K562 (cell line): Measurements from ENCODE around the gene FARP2. TPM values are rescaled to one million over a fixed set of nuclear protein-coding genes. Genes with fewer than 3 reads are reported as not detected.

ENCODE experiments used
- ATAC-seq: fragments of 200-7000 bp; cut with Tn5 transposase; 3 replicates; pipeline ENCODE4 v1.9.1; 2020; ENCODE audit warnings: moderate library complexity
- BruUV-seq: library from RNA; stranded (reverse); fragments of 400-500 nt; replicated peaks from 2 replicates; lab custom pipeline; 2021; lab: Mats Ljungman, UMichigan
- CTCF ChIA-PET: fragments of 300-600 bp; formaldehyde crosslinking; extraction: SDS; loops from one replicate; lab custom pipeline; 2021; ENCODE audit warnings: low intra/inter-chr PET ratio; lab: Yijun Ruan, JAX
- POLR2A ChIA-PET: fragments of 300-600, 350-650 bp; sonication (Branson Sonifier 250); formaldehyde crosslinking; extraction: SDS; loops from one replicate; lab custom pipeline; 2021; ENCODE audit warnings: antibody characterized with exemption, inconsistent platforms; lab: Yijun Ruan, JAX
- DNase-seq, 4 experiments: peaks; one replicate each; pipeline versions ENCODE4 v3.0.0 to v3.0.0-alpha.2; 2011 to 2018; ENCODE audit warnings: low spot score in 3 of 4, mixed read lengths in 3 of 4; ENCODE audit errors: extremely low read depth in 1 of 4
- FAIRE-seq: peaks from 2 replicates; lab custom pipeline; 2011; peaks lifted over from hg19 to GRCh38; lab: Jason Lieb, UNC
- H2AFZ ChIP-seq: 2 replicates; pipeline ENCODE4 v1.6.0; 2011; ENCODE audit warnings: low read depth, low read length, control low read depth, inconsistent platforms
- H3K27ac ChIP-seq: fragments of 200-600 bp; 3 replicates; pipeline ENCODE4 v1.8.0; 2011; ENCODE audit warnings: low read depth, mild to moderate bottlenecking, control low read depth, inconsistent platforms, low read length, moderate library complexity, mixed read lengths; ENCODE audit errors: extremely low read depth
- H3K27me3 ChIP-seq, 2 experiments: fragments of 300-600 bp in 1 of 2; 2 replicates in 1 of 2; 3 replicates in 1 of 2; pipeline versions ENCODE4 v1.6.0 to v1.8.0; 2011; ENCODE audit warnings: inconsistent platforms in 2 of 2, low read length in 2 of 2, mild to moderate bottlenecking in 1 of 2, mixed read lengths in 1 of 2, moderate library complexity in 1 of 2; ENCODE audit not compliant: control insufficient read depth in 2 of 2, insufficient read depth in 2 of 2
- H3K36me3 ChIP-seq: fragments of 300-600 bp; 3 replicates; pipeline ENCODE4 v1.8.0; 2011; ENCODE audit warnings: mild to moderate bottlenecking, low read length, inconsistent platforms; ENCODE audit not compliant: control insufficient read depth, insufficient read depth
- H3K4me1 ChIP-seq, 2 experiments: fragments of 200-600 bp in 1 of 2; replicated peaks in 1 of 2; 2 replicates in 1 of 2; 3 replicates in 1 of 2; pipeline versions ENCODE4 v1.5.1 to v1.8.0; 2011; ENCODE audit warnings: inconsistent platforms in 2 of 2, low read length in 2 of 2, mild to moderate bottlenecking in 1 of 2, mixed read lengths in 1 of 2, moderate library complexity in 1 of 2; ENCODE audit not compliant: control insufficient read depth in 2 of 2, insufficient read depth in 2 of 2
- H3K4me2 ChIP-seq: 2 replicates; pipeline ENCODE4 v1.6.1; 2011; ENCODE audit warnings: low read length, control low read depth, inconsistent platforms, mixed read lengths; ENCODE audit not compliant: insufficient read depth
- H3K4me3 ChIP-seq: fragments of 200-600 bp; sonication (generic), shearing (Covaris generic); 2 replicates; pipeline ENCODE4 v1.5.1; 2016; ENCODE audit warnings: control low read depth, inconsistent platforms
- H3K79me2 ChIP-seq: fragments of 200-600 bp; 3 replicates; pipeline ENCODE4 v1.8.0; 2011; ENCODE audit warnings: low read length, inconsistent platforms; ENCODE audit not compliant: control insufficient read depth, insufficient read depth
- H3K9ac ChIP-seq, 2 experiments: 2 replicates each; pipeline versions ENCODE4 v1.6.0 to v1.6.1; 2011; ENCODE audit warnings: low read depth in 2 of 2, low read length in 2 of 2, control low read depth in 1 of 2, inconsistent platforms in 1 of 2, mild to moderate bottlenecking in 1 of 2, mixed read lengths in 1 of 2; ENCODE audit not compliant: insufficient read depth in 1 of 2
- H3K9me1 ChIP-seq: one replicate; pipeline ENCODE4 v1.6.0; 2011; ENCODE audit warnings: inconsistent platforms, mild to moderate bottlenecking, low read length, moderate library complexity; ENCODE audit not compliant: control insufficient read depth, insufficient read depth
- H3K9me3 ChIP-seq: replicated peaks from 2 replicates; pipeline ENCODE4 v1.5.1; 2011; ENCODE audit warnings: low read depth, low read length, inconsistent platforms; ENCODE audit not compliant: control insufficient read depth, insufficient read depth
- H4K20me1 ChIP-seq: replicated peaks from 2 replicates; pipeline ENCODE4 v1.6.1; 2011; ENCODE audit warnings: low read length, inconsistent platforms, mixed read lengths; ENCODE audit not compliant: control insufficient read depth, insufficient read depth
- BMI1 ChIP-seq: fragments of 150-350 bp; IDR thresholded peaks from 2 replicates; pipeline ENCODE4 v1.6.1; 2014; ENCODE audit warnings: low read length
- DDX20 ChIP-seq: fragments of 450-650 bp; IDR thresholded peaks from 2 replicates; pipeline ENCODE4 v1.6.1; 2016; ENCODE audit warnings: missing genetic modification characterization, low read depth, mild to moderate bottlenecking, missing compliant biosample characterization, moderate library complexity
- ELF4 ChIP-seq: fragments of 450-650 bp; formaldehyde crosslinking; IDR thresholded peaks from 2 replicates; pipeline ENCODE4 v1.4.0; 2022; ENCODE audit warnings: missing genetic modification characterization
- NR0B1 ChIP-seq: fragments of 450-650 bp; IDR thresholded peaks from one replicate; pipeline ENCODE4 v1.6.1; 2018; ENCODE audit warnings: mild to moderate bottlenecking, moderate library complexity; ENCODE audit not compliant: partially characterized antibody
- SMARCA5 ChIP-seq: fragments of 450-650 bp; IDR thresholded peaks from 2 replicates; pipeline ENCODE4 v1.6.1; 2016
- SREBF2 ChIP-seq: sonication (generic); formaldehyde crosslinking; IDR thresholded peaks from 2 replicates; pipeline ENCODE4 v1.4.0; 2020; ENCODE audit warnings: mild to moderate bottlenecking, missing genetic modification reagents
- ZBTB40 ChIP-seq, 2 experiments: fragments of 450-650 bp in 1 of 2; sonication (generic) in 1 of 2; formaldehyde crosslinking in 1 of 2; IDR thresholded peaks; 2 replicates each; pipeline versions ENCODE4 v1.7.1 to v1.9.0; 2016 to 2022; ENCODE audit warnings: inconsistent platforms in 1 of 2, mild to moderate bottlenecking in 1 of 2, missing genetic modification reagents in 1 of 2
- ZFP91 ChIP-seq: sonication (generic); formaldehyde crosslinking; IDR thresholded peaks from 2 replicates; pipeline ENCODE4 v1.8.0; 2022; ENCODE audit warnings: mild to moderate bottlenecking, missing genetic modification reagents
- ZNF146 ChIP-seq: IDR thresholded peaks from one replicate; pipeline ENCODE4 v1.6.1; 2018; ENCODE audit warnings: missing compliant biosample characterization; ENCODE audit not compliant: unreplicated experiment
- ZNF23 ChIP-seq: fragments of 250-450 bp; sonication (Bioruptor Pico); IDR thresholded peaks from 2 replicates; pipeline ENCODE4 v1.4.0; 2020; ENCODE audit warnings: mild to moderate bottlenecking
- WGBS: fragments of 100-300 bp; shearing (Covaris generic); methylation state at CpG from one replicate; pipeline ENCODE4 v1.1.6; 2016; ENCODE audit warnings: low coverage, mixed read lengths; ENCODE audit not compliant: insufficient coverage; ENCODE audit errors: missing lambda C conversion rate; 5-methylcytosine and 5-hydroxymethylcytosine counted together
- in situ Hi-C: fragments of 300-500 bp; cut with MboI; formaldehyde crosslinking; loops from 4 replicates; pipeline ENCODE4 v1.15.0; 2018; ENCODE audit warnings: inconsistent platforms, mixed read lengths
- intact Hi-C: fragments of 100-400 bp; cut with micrococcal nuclease; formaldehyde crosslinking; loops from 2 replicates; pipeline ENCODE4 v1.14.2; 2022
- polyA plus RNA-seq, 8 experiments: library from polyadenylated mRNA; depleted of rRNA in 4 of 8; stranded (reverse) in 5 of 8; unstranded in 3 of 8; fragments of >200 nt; fragmentation: Nextera tagmentation in 2 of 8; fragmentation: Illumina TruSeq in 1 of 8; extraction: Ambion mirVana in 2 of 8; extraction: Trizol in 1 of 8; gene quantifications; 2 replicates each; pipeline versions ENCODE4 v1.2.1 to v1.2.3, GENCODE V29; 2011 to 2014; ENCODE audit warnings: inconsistent platforms in 1 of 8, missing spikeins in 1 of 8
- total RNA-seq, 7 experiments: library from RNA; depleted of rRNA in 6 of 7; stranded (reverse); fragments of >200 nt in 6 of 7; fragmentation: Illumina TruSeq in 2 of 7; extraction: Trizol in 2 of 7; gene quantifications; 2 replicates each; pipeline versions ENCODE4 v1.2.1 to v1.2.3, GENCODE V29; 2011 to 2021; ENCODE audit warnings: low replicate concordance in 1 of 7

Gene FARP2
- total and polyA plus RNA-seq, 9 of the 15 experiments (the other 6 are each of a cell fraction or from before 2014, with no cell fraction given), result 4.1 to 38.1 (median 21.1) TPM

- no peaks in the 10 kb centered on the region; the same call in 2 of the 3 replicates for H3K79me2 ChIP-seq
- H4K20me1 ChIP-seq, result no peaks in the 10 kb centered on the region
- no peaks in the 10 kb centered on the region for H3K9me3 ChIP-seq
- H3K27ac ChIP-seq, result no peak overlapping the region
- ChIA-PET POLR2A (interaction anchor here (0.6 kb wide), 1 partner anchor 10 kb away, joined by 3 read pairs; no protein-coding TSS in a partner anchor), CTCF (no interaction called here)
- peak overlapping the region in 1 of 2 experiments; percentile 20; a peak in 1 of 4 replicates for H3K9ac ChIP-seq
- H3K4me3 ChIP-seq, result no peak overlapping the region
- intact Hi-C loops, result no loop called here
- in situ Hi-C loops, result no loop called here
- FAIRE-seq (no peak), DNase-seq (no peak), ATAC-seq (no peak)
- no peak overlapping the region for H3K4me2 ChIP-seq
- peaks cover 4% of the 10 kb centered on the region for H3K9me1 ChIP-seq
- peaks cover 16 to 39% of the 10 kb centered on the region in 2 experiments; a peak in 4 of 5 replicates for H3K4me1 ChIP-seq
- no peak overlapping the region for H2AFZ ChIP-seq
- peaks cover 61% of the 10 kb centered on the region; the same call in 2 of the 3 replicates for H3K36me3 ChIP-seq
- no peaks in the 10 kb centered on the region for H3K27me3 ChIP-seq
- BruUV-seq, result no TSS peak
- WGBS, result 93% methylated on average over 5 of the region's 16 CpGs
- TF ChIP-seq ZNF146 (CRISPR knock-in tag) (no peak), DDX20 (tag) (no peak), ZNF23 (CRISPR knock-in tag) (no peak), SMARCA5 (no peak), ZBTB40 (IDR thresholded peaks at IDR 0.05) (no peak), ZBTB40 (CRISPR knock-in tag; IDR thresholded peaks at IDR 0.05) (no peak), ZFP91 (CRISPR knock-in tag) (no peak), BMI1 (no peak), ELF4 (CRISPR knock-in tag) (no peak), NR0B1 (no peak), SREBF2 (no peak)
Measured at GRCh38 chr2:241494311-241494908, 138.3 kb downstream of the FARP2 start.
